Keratinocyte (primary cell): ENCODE results near the gene LRRC73.

Source experiments
- CTCF ChIP-seq, 3 experiments: IDR thresholded peaks in 1 of 3; conservative IDR thresholded peaks in 1 of 3; optimal IDR thresholded peaks in 1 of 3; 2 replicates in 2 of 3; 3 replicates in 1 of 3; pipeline versions ENCODE3 to v1.5.1; 2011; ENCODE audit warnings: low read length in 3 of 3, mild to moderate bottlenecking in 3 of 3, moderate library complexity in 2 of 3, control low read depth in 1 of 3, inconsistent platforms in 1 of 3; ENCODE audit not compliant: insufficient read depth in 2 of 3; ENCODE audit errors: extremely low read depth in 1 of 3
- EZH2 ChIP-seq: IDR thresholded peaks from one replicate; pipeline ENCODE4 v1.6.1; 2012; ENCODE audit warnings: inconsistent platforms, mild to moderate bottlenecking, low read length, moderate library complexity

GRCh38 chr6:43532201-43532600 lies 22.1 kb upstream of the LRRC73 start:
- TF ChIP-seq CTCF (optimal IDR thresholded peaks at IDR 0.05 in 1 of 3, IDR thresholded peaks at IDR 0.05 in 1 of 3, conservative IDR thresholded peaks at IDR 0.05 in 1 of 3; ENCODE audit: extremely low read depth in 1 of 3, insufficient read depth in 2 of 3, low read length in 3 of 3): no peak
- no peak for TF ChIP-seq EZH2
